ENCODE measurements around the gene POU3F3. TPM values are rescaled to one million over a fixed set of nuclear protein-coding genes. Genes with fewer than 3 reads are reported as not detected.

The POU3F3 gene
- polyA plus RNA-seq, 1 donor (not counting 4 experiments of a cell fraction or from before 2014, with no cell fraction given): not detected

GRCh38 chr2:104860451-104860790, 6.5 kb downstream of the POU3F3 start:
- Histone ChIP-seq H3K9me3 (ENCODE audit: control insufficient read depth, low read depth, low read length) (peaks cover 2% of the 10 kb centered on the region), H3K27me3 (ENCODE audit: control insufficient read depth, extremely low read depth, insufficient read depth, low read length) (peaks cover 75% of the 10 kb centered on the region), H3K27ac (ENCODE audit: control insufficient read depth, insufficient read depth, low read length) (no peak overlapping the region), H3K36me3 (ENCODE audit: control insufficient read depth in 2 of 2, extremely low read depth in 1 of 2, insufficient read depth in 2 of 2, low read length in 2 of 2) (no peaks in the 10 kb centered on the region), H4K20me1 (ENCODE audit: control insufficient read depth, extremely low read depth, insufficient read depth, low read length) (no peaks in the 10 kb centered on the region), H3K4me1 (ENCODE audit: control insufficient read depth, extremely low read depth, insufficient read depth, low read length) (no peaks in the 10 kb centered on the region), H3K4me3 (ENCODE audit: control insufficient read depth in 2 of 3, extremely low read depth in 1 of 3, insufficient read depth in 2 of 3, low read depth in 1 of 3, low read length in 3 of 3) (no peak overlapping the region), H2AFZ (ENCODE audit: control insufficient read depth, low read length) (no peak overlapping the region), H3K9me1 (ENCODE audit: control insufficient read depth, extremely low read depth, insufficient read depth, low read length) (no peaks in the 10 kb centered on the region), H3K4me2 (ENCODE audit: control insufficient read depth, extremely low read depth, insufficient read depth, low read depth, low read length) (no peak overlapping the region), H3K79me2 (ENCODE audit: control insufficient read depth, insufficient read depth, low read length) (no peaks in the 10 kb centered on the region), H3K9ac (ENCODE audit: control insufficient read depth, extremely low read depth, insufficient read depth, low read length) (no peak overlapping the region)
- DNase-seq (ENCODE audit: low read depth, low spot score): no peak
- no peak for FAIRE-seq
- TF ChIP-seq EZH2 (IDR thresholded peaks at IDR 0.05; ENCODE audit: low read length): no peak
- no peak for TF ChIP-seq CTCF (optimal IDR thresholded peaks at IDR 0.05 in 1 of 3, IDR thresholded peaks at IDR 0.05 in 1 of 3, conservative IDR thresholded peaks at IDR 0.05 in 1 of 3; ENCODE audit: extremely low read depth in 1 of 3, insufficient read depth in 2 of 3, low read length in 3 of 3)
- dilution Hi-C loops (cut with MboI; ENCODE audit: extremely low pct_ligation_motif_present, low sequenced_read_pairs): no loop called here

- Histone ChIP-seq H3K4me3 (ENCODE audit: control insufficient read depth in 2 of 3, extremely low read depth in 1 of 3, insufficient read depth in 2 of 3, low read depth in 1 of 3, low read length in 3 of 3) (no peak overlapping the region), H3K27ac (ENCODE audit: control insufficient read depth, insufficient read depth, low read length) (no peak overlapping the region), H3K27me3 (ENCODE audit: control insufficient read depth, extremely low read depth, insufficient read depth, low read length) (peaks cover 81% of the 10 kb centered on the region), H2AFZ (ENCODE audit: control insufficient read depth, low read length) (no peak overlapping the region), H3K9me1 (ENCODE audit: control insufficient read depth, extremely low read depth, insufficient read depth, low read length) (no peaks in the 10 kb centered on the region), H3K9ac (ENCODE audit: control insufficient read depth, extremely low read depth, insufficient read depth, low read length) (no peak overlapping the region), H3K4me1 (ENCODE audit: control insufficient read depth, extremely low read depth, insufficient read depth, low read length) (no peaks in the 10 kb centered on the region), H4K20me1 (ENCODE audit: control insufficient read depth, extremely low read depth, insufficient read depth, low read length) (no peaks in the 10 kb centered on the region), H3K36me3 (ENCODE audit: control insufficient read depth in 2 of 2, extremely low read depth in 1 of 2, insufficient read depth in 2 of 2, low read length in 2 of 2) (no peaks in the 10 kb centered on the region), H3K4me2 (ENCODE audit: control insufficient read depth, extremely low read depth, insufficient read depth, low read depth, low read length) (no peak overlapping the region), H3K79me2 (ENCODE audit: control insufficient read depth, insufficient read depth, low read length) (no peaks in the 10 kb centered on the region), H3K9me3 (ENCODE audit: control insufficient read depth, low read depth, low read length) (peaks cover 1% of the 10 kb centered on the region)
- TF ChIP-seq EZH2 (IDR thresholded peaks at IDR 0.05; ENCODE audit: low read length) (peak; percentile 68), CTCF (optimal IDR thresholded peaks at IDR 0.05 in 1 of 3, IDR thresholded peaks at IDR 0.05 in 1 of 3, conservative IDR thresholded peaks at IDR 0.05 in 1 of 3; ENCODE audit: extremely low read depth in 1 of 3, insufficient read depth in 2 of 3, low read length in 3 of 3) (no peak)
- DNase-seq (ENCODE audit: low read depth, low spot score) (no peak), FAIRE-seq (no peak)
- dilution Hi-C loops (cut with MboI; ENCODE audit: extremely low pct_ligation_motif_present, low sequenced_read_pairs): no loop called here
Observed at GRCh38 chr2:104861351-104862057, 7.6 kb downstream of the POU3F3 start.

All from keratinocyte (primary cell).